HT1080 (cell line): ENCODE data around the gene PAQR7. TPM values are rescaled to one million over a fixed set of nuclear protein-coding genes. Genes with fewer than 3 reads are reported as not detected.
A peak's percentile ranks its signal among the peaks of the same experiment; 100 is the strongest.

Source experiments
- DNase-seq: peaks from one replicate; pipeline ENCODE4 v3.0.0-alpha.2; 2015; ENCODE audit warnings: low read depth
- total RNA-seq: library from RNA; depleted of rRNA; stranded (reverse); fragments of >200 nt; shearing (Covaris generic); gene quantifications from 2 replicates; pipeline ENCODE4 v1.2.3, GENCODE V29; 2014

Gene PAQR7
- total RNA-seq, 1 experiment from 2014 or later, result 10.0 TPM

GRCh38 chr1:25874635-25875153 is 814 bp downstream of the PAQR7 start:
- no peak for DNase-seq

GRCh38 chr1:25874209-25874608 is 1.3 kb downstream of the PAQR7 start:
- no peak for DNase-seq

GRCh38 chr1:25873120-25873519 is 2.4 kb downstream of the PAQR7 start:
- no peak for DNase-seq

- DNase-seq, result no peak
These were observed 2.8 kb downstream of the PAQR7 start for GRCh38 chr1:25872713-25873112.

GRCh38 chr1:25871704-25872494 is 3.6 kb downstream of the PAQR7 start:
- DNase-seq, result no peak

GRCh38 chr1:25871086-25871703 is 4.3 kb downstream of the PAQR7 start:
- no peak for DNase-seq

GRCh38 chr1:25870614-25871013 is 4.9 kb downstream of the PAQR7 start:
- DNase-seq, result no peak

GRCh38 chr1:25869909-25870606 is 5.5 kb downstream of the PAQR7 start:
- no peak for DNase-seq

- DNase-seq, result no peak
These were observed 8.1 kb downstream of the PAQR7 start for GRCh38 chr1:25867210-25867991.

GRCh38 chr1:25866288-25866687 is 9.2 kb downstream of the PAQR7 start:
- DNase-seq, result no peak

- DNase-seq, result no peak
These were observed 11.1 kb downstream of the PAQR7 start for GRCh38 chr1:25864434-25864833.

GRCh38 chr1:25863486-25864262 is 11.8 kb downstream of the PAQR7 start:
- DNase-seq, result no peak

GRCh38 chr1:25862785-25863485 is 12.6 kb downstream of the PAQR7 start:
- DNase-seq, result no peak

- no peak for DNase-seq
These were observed 13.9 kb downstream of the PAQR7 start for GRCh38 chr1:25861316-25862286.

- peak; percentile 86 for DNase-seq
These were observed 16.4 kb downstream of the PAQR7 start, which contains the start of gene AUNIP for GRCh38 chr1:25858906-25859789. Gene AUNIP, minus strand, starts transcription at chr1:25859457. Its CDS starts 100 bp downstream, at chr1:25859357.

- DNase-seq, result no peak
These were observed 17.0 kb downstream of the PAQR7 start for GRCh38 chr1:25858494-25858893.

- DNase-seq, result no peak
These were observed 18.7 kb downstream of the PAQR7 start for GRCh38 chr1:25856856-25857255.

- no peak for DNase-seq
These were observed 21.0 kb downstream of the PAQR7 start for GRCh38 chr1:25854554-25854953.
